Measurements from ENCODE around the gene ACSL1.
A peak's percentile ranks its signal among the peaks of the same experiment; 100 is the strongest.
"Not testable (repeated sequence)": the region's sequence is repeated elsewhere in the genome, so short reads cannot be mapped to it uniquely, and the experiment has no call there.

The ACSL1 gene

DNA sequence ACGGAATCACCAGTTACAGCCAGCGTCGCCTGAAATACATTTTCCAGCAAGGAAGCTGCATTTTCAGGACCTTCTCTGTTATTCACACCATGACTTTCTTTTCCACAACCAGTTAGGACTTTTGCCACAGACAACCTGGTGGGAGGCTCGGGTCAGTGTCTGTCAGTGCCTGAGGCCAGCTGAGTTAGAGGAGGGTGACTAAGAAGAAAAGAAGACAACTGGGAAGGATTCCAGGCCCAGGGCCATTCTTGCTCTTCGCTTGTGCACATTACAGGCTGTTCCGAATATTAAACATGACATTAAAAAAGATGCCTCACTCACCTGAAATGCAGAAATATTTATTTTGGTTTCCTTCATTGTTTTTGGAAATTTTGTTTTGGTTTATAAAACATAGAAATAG lies 70.5 kb downstream of the ACSL1 start:
- DNase-seq (ENCODE audit: low read depth), result no peak

DNA sequence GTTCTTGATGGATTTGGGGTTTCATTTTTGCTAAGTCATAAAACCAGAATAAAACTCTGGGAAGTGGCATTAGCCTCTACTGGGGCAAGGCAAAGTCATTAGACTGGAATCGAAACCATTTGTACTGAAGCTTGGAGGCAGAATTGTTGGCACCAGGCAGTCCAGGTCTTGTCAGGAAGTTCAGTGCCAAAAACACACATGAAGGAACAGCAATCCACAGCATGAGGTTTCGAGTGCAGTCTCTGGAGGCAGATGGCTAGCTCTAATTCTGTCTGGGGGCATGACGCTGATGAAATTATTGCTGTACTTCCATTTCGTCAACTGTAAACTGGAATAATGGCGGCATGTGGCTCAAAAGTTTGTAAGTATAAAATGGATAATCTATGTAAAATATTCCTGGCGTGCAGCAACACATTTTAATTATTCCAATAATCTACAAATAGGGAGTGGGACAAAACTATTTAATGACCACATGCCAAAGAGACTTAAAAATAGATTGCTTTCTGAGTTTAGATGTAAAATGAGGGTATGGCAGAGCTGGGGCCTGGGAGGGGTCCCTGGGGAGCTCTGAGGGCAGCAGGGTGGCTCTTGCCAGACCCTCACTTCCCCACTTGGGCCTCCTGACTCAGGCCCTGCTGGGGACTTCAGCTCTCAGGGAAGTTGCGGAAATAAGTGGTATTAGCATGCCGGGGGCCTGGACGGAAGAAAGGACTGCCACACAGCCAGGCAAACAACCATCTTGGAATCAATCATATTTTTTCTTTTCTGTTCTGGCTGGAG lies 73.1 kb downstream of the ACSL1 start:
- DNase-seq (ENCODE audit: low read depth), result no peak

DNA sequence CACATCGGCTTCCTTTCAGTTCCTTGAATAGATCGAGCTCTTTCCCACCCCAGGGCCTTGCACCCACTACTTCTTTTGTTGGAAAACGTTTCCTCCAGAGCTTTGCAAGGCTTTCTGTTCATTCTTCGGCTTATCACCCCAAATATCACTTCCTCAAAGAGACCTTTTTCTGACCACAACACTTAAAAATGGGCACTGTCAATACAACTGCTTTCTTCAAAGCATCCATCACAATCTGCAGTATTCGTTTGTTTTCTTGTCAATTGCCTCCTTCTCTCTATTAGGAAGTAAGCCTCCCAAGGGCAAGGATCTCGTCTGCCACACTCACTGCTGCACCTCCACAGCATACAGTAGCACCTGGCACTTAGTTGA lies 74.2 kb downstream of the ACSL1 start:
- DNase-seq (ENCODE audit: low read depth), result no peak

DNA sequence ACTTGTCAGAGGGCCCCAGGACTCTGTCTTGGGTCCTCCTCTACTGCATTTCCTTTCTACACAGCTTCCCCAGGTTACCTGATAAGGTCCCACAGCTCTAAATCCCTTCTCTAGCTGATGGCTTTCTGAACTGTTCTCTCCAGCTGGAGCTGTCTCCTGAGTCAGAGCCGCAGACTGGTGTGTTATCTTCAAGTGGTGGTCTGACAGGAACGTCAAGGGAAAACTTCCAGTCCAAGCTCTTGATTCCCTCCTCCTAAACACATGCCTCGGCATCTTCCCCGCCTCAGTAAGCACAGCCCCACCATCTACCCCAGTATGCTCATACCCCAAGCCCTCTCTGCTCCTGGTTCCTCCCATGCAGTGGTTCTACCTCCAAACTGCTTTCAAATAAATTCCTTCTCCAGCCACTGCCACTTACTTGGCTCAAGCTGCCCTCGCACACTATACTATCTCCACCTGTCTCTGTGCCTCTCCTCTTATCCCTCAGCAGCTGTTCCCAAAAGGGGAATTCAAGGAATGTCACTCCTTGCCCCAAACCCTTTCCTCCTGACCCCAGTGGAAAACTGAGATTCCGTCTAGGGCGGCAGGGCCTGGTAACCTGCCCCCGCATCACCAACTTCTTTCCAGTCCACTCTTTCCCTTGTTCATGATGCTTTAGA lies 74.7 kb downstream of the ACSL1 start:
- no peak for DNase-seq (ENCODE audit: low read depth)

DNA sequence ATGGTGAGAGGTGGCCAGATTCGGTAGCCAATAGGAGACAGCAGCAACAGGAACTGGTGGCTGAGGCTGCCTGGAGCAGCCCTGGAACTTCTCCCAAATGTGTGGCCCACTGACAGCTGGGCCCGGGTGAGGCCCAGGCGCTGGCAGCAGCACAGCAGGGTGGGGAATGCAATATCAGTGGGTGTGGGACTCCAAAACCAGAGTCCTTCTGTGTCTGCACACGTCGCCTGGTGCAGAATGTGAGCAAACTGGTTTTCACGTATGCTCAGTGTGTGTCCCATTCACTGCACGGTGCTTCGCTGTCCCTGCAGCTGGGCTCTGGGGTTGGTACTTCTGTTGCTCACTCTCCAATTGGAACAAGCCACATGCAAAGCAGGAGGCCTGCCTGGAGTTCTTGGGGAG lies 77.5 kb downstream of the ACSL1 start:
- no peak for DNase-seq (ENCODE audit: low read depth)

DNA sequence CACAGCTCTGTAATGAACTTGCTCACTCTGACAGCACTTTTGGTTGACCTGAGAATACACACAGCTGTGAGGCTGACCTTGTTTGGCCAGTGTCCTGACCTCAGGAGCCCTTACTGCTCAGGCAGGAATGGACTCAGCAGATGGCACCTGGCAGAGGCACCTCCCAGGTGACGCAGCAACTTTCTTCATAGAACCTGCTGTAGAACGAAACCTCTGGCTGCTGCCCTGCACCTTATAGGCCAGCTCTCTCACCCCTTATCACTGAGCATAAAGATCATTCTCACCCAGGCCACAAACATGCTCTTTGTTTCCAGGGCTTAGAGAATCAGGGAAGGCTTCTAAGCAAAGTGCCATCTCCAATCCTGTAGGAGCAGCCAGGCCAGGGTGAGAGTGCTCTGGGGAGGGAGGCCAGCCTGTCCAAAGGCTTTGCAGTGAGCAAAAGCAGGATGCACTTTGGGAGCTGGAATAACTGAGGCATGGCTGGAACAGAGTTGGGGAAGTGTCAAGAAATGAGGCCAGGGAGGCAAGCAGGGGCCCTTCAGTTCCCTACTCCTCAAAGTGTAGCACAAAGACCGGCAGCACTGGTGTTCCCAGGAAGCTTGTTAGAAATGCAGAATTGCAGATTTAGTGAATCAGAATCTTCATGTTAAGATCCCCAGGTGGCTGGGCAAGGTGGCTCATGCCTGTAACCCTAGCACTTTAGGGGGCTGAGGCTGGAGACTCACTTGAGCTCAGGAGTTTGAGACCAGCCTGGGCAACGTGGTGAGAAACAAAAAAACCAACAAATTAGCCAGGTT lies 78.5 kb downstream of the ACSL1 start:
- DNase-seq (ENCODE audit: low read depth), result no peak

DNA sequence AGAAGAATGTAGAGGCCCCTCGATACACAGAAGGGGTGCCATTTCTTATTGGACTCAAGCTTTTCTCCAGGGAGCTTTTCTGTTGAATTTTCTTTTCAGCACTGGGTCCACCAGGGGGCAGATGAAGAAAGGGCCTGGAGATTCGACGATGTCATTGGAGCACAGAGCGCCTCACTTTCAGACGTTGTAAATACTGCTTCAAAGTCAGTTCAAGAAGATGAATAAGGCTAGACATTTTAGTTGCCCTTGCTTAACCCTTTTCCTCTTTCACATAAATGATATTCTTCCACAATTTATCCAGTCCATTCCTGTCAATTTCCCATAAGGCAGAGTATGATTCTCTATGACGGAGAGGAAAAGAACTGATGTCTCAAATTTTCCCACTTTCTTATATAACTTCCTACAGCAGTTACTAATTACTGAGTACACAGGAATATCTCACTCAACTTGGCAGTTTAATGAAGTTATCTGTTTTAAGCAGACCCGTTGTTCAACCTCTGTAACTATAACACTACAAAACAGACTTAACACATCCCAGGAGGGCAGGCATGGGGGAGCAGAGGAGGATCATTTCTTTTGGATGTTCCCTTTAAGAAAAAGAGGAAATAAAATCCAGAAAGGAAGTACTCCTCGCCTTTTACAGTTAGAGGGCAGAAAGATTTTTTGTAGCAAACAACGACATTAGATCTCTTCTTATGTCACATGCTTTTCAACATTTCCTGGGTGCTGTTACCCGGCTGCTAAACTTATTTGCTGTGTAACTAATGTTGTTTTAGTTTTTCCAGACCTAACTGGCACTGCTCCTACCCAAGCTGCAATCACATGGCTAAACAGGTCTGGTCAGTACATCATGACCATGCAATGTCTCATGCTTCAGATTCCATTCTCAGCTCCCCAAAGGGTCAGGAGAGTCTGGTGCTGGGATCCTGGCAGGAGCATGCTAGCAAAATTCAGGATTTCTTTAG lies 79.7 kb downstream of the ACSL1 start:
- DNase-seq (ENCODE audit: low read depth), result peak; percentile 33

DNA sequence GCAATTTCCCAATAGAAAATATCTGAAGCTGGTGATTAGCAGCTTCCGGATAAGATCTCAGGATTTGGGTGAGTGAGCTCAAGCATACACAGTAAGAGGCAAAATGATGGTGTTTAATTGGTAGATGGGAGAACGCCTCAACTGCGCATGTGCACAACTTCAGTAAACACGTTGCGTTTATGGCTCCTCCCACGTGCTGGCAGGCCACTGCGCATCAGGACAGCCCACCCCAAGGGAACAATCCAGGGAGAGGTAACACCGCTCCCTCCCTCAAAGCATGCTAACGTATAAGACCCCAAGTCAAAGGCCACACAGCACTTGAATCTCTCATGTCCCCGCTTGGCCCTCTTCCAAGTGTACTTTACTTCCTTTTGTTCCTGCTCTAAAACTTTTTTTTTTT lies 81.5 kb downstream of the ACSL1 start:
- DNase-seq (ENCODE audit: low read depth), result no peak

DNA sequence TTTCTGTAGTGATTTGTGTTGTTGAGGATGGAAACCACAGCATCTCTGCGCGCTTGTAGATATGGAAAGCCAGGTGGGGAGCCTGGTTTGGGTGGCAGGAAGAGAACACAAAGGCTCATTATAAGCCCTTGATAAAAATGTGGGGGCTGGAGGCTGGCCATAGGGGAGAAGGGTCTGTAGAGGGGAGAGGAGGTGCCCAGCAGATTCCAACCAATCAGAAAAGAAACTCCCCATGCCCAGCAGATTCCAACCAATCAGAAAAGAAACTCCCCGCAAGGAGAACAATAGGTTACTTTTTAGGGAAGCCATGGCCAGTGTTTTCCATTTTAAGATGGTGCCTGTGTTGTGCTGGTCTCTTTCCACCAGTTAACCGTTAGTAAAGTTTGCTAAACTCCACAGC lies 82.1 kb downstream of the ACSL1 start:
- DNase-seq (ENCODE audit: low read depth), result no peak

DNA sequence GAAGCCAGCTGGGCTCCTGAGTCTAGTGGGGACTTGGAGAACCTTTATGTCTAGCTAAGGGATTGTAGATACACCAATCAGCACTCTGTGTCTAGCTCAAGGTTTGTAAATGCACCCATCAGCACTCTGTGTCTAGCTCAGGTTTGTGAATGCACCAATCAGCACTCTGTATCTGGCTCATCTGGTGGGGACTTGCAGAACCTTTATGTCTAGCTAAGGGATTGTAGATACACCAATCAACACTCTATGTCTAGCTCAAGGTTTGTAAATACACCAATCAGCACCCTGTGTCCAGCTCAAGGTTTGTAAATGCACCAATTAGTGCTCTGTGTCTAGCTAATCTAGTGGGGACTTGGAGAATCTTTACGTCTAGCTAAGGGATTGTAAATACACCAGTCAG lies 84.1 kb downstream of the ACSL1 start:
- not testable (repeated sequence) for DNase-seq (ENCODE audit: low read depth)

DNA sequence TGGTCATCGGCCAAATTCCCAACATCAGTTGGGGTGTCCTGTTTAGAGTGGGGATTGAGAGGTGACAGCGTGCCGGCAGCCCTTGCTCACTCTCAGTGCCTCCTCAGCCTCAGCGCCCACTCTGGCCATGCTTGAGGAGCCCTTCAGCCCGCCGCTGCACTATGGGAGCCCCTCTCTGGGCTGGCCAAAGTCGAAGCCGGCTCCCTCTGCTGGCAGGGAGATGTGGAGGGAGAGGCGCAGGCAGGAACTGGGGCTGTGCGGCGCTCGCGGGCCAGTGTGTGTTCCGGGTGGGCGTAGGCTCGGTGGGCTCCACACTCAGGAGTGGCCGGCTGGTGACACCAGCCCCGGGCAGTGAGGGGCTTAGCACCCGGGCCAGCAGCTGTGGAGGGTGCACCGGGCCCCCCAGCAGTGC lies 84.8 kb downstream of the ACSL1 start:
- DNase-seq (ENCODE audit: low read depth), result no peak

DNA sequence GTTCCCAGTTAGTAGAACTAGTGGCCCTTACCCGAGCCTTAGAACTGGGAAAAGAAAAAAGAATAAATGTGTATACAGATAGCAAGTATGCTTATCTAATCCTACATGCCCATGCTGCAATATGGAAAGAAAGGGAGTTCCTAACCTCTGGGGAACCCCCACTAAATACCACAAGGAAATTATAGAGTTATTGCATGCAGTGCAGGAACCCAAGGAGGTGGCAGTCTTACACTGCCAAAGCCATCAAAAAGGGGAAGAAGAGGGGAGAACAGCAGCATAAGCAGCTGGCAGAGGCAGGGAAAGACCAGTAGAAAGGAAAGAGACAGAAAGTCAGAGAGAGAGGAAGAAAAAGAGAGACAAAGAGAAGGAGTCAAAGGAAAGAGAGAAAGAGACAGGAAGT lies 86.2 kb downstream of the ACSL1 start:
- DNase-seq (ENCODE audit: low read depth), result not testable (repeated sequence)

DNA sequence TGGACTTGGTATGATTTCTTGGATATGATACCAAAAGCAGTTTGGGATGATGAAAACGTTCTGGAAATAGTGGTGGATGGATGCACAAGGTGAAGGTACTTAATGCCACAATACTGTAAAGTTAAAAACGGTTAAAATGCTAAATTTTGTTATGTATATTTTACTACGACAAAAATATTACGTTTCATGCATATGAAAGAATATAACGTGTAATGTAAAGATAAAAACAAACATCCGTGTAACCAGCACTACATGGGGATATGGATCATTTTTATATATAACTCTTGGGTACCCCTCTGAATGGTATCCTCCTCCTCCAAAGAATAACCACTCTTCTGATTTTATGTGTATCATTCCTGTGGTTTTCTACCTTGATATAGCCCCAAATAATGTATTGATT lies 91.0 kb downstream of the ACSL1 start:
- DNase-seq (ENCODE audit: low read depth), result no peak

DNA sequence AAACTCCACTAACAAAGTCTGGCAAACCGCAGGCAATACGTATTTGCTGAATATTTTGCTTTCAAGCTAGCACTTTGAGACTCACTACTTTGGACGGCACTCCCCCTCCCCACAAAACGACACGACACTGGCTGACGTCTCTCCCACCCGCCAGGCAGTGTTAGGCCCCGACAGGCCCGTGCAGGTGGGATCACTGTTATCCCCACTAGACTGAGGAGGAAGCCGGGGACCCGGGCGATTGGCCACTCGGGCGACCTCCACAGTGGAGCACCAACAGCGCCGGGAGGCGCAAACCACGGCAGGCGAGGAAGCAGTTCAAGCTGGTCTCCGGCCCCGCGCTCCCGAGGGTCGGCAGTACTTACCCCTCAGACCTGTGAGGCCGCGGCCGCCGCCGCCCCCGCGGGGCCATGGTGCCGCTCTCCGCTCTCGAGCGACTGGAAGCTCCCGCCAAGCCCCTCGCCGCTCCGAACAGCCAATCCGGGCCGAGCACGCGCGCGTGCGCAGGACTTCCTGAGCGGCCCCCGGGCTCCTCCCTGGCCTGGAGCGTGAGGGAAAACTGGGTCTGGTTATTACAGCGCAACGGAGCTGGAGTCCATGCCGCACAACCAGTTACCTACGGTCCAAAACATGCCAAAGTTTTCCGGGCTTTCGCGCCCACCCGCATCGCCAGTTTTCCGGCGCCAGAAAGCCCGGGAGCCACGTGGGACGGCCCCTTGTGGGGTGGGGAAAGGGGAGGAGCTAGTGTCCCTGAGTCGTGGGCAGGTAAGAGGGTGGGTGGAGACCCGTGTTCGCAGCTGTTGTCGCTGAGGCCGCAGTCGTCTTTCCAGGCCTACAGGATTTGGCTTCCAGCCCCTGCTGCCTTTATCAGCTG lies 91.9 kb downstream of the ACSL1 start, which contains the start of gene CENPU:
CENPU (minus strand) TSS at position 443 of the 871 bp plus-strand sequence; CDS start at position 409, 34 bp downstream.
- peak; percentile 92 for DNase-seq (ENCODE audit: low read depth)

DNA sequence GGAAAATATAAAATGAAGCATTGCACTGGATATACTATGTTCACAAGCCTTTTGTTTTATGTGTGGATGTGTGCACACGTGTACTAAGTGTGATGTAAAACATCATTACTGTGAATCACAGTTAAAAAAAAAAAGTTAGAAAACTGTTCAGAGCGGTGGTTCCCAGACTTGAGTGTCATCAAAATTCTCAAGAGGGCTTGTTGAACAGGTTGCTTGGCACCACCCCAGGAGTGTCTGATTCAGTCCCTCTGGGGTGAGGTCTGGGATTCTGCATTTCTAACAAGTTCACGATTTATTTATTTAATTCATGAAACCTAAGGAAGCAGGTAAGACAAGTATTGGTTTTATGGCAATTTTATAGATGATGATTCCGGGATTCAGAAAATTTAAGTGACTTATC lies 93.6 kb downstream of the ACSL1 start:
- no peak for DNase-seq (ENCODE audit: low read depth)

DNA sequence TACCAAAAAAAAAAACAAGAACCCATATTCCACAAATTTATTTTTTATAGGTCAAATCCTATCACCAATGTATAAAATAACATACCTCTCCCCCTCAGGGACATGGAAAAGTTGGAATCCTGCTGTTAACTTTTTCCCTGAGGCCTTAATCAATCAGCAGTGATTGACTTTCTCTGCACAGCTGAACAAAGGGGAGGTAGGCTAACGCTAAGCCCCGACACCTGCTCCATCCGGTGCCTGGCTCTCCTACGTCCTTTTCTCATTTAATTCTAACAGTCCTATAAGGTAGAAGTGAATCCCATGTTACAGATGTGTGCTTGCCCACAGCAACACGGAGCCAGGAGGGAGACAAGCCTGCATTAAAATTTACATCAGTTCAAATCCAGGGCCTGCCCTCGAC lies 94.7 kb downstream of the ACSL1 start:
- DNase-seq (ENCODE audit: low read depth), result no peak

DNA sequence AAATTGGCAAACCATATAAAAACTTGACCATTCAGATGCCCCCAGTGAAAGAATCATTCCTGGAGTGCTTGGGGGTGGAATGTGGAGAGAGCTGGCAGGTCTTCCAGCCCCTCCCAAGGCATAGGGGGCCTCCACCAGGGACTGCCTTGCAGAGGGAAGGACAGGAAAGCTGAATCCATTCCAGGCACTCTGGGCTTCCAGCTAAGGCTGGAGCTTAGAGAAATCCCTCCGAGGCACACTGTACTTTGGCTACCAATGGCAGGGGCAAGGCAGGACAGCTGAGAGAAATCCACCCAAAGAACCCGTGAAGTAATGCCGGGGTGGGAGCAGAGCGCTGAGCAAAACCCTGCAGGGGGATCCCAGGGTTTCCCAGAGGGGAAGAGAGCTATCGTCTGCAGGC lies 95.8 kb downstream of the ACSL1 start:
- DNase-seq (ENCODE audit: low read depth), result no peak

DNA sequence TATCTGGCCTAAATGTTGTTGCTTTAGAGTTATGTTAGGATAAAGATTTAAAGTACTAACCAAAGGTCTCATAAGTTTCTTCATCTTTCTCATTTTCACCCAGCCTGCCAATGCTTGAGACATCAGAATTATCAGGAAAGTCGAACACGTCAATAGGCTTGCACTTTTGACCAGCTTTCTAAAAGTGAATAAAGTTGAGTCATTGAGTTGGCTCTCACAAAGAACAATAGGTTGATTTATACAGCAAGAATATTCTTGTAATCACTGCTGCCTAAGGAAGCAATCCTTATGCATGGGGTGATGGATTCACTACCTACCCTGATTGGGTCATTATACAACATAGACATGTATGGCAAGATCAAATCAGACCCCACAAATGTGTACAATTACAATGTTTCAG lies 96.9 kb downstream of the ACSL1 start:
- DNase-seq (ENCODE audit: low read depth), result no peak

DNA sequence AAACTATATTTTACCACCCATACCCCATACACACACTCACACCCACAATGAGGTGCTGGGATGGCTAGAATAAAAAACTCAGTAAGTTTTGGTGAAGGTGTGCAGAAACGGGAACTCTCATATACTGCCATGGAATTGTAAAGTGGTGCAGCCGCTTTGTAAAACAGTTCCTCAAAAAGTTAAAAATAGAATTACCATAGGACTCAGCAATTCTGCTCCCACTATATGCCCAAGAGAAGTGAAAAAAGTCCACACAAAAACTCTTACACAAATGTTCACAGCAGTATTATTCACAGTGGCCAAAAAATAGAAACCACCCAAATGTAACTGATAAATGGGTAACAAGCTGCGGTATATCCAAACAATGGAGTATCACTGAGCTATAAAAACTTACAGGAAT lies 98.3 kb downstream of the ACSL1 start:
- no peak for DNase-seq (ENCODE audit: low read depth)

DNA sequence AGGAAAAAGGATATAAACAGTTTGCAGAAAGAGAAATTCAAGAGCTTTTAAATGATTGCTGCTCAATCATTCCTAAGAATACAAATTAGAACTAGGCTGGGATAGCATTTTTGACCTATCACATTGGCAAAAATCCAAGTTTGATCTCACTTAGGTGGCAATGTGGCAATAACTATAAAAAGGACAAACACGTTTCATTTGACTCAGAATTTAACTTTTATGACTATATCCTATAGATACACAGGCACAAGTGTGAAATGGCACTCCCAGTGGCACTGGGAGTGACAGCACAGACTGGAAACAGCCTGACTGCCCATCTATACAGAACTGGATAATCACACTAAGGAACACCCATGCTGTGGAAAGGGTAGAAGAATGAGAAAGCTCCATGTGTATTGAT lies 103.0 kb downstream of the ACSL1 start:
- no peak for DNase-seq (ENCODE audit: low read depth)

DNA sequence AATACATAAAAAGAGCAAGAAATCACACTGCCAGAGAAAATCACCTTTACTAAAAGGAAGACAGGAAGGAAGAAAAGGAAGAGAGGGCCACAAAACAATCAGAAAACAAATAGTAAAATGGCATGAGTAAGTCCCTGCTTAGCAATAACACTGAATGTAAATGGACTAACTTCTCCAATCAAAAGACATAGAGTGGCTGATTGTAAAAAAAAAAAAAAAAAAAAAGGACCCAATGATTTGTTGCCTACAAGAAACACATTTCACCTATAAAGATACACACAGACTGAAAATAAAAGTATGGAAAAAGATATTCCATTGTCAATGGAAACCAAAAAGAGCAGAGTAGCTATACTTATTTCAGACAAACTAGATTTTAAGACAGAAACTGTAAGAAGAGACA lies 104.5 kb downstream of the ACSL1 start:
- no peak for DNase-seq (ENCODE audit: low read depth)
